ENCODE data around the gene SKA2.

DNA sequence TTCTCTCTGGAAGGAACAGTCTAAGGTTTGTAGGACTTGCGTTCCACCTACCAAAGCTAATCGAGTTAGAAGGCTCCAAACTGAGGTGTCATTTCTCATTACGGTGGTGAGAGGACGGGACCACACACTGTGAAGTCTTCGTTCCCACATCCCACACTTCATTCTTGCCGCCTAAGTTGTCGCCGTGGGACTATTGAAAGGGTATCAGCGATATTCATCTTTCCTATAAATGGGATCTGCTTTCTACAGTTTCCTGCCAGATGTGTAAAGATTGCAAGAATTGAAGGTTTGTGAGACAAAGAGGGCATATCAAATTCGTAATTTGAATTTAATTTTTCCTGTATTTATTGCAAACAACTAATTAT, 47.7 kb downstream of the SKA2 start:
- TF ChIP-seq, protein P1, sequence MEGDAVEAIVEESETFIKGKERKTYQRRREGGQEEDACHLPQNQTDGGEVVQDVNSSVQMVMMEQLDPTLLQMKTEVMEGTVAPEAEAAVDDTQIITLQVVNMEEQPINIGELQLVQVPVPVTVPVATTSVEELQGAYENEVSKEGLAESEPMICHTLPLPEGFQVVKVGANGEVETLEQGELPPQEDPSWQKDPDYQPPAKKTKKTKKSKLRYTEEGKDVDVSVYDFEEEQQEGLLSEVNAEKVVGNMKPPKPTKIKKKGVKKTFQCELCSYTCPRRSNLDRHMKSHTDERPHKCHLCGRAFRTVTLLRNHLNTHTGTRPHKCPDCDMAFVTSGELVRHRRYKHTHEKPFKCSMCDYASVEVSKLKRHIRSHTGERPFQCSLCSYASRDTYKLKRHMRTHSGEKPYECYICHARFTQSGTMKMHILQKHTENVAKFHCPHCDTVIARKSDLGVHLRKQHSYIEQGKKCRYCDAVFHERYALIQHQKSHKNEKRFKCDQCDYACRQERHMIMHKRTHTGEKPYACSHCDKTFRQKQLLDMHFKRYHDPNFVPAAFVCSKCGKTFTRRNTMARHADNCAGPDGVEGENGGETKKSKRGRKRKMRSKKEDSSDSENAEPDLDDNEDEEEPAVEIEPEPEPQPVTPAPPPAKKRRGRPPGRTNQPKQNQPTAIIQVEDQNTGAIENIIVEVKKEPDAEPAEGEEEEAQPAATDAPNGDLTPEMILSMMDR (IDR thresholded peaks at IDR 0.05; ENCODE audit: extremely low read depth in 1 of 2, insufficient read depth in 1 of 2, low read depth in 1 of 2, low read length in 2 of 2) = no peak
- TF ChIP-seq POLR2A (IDR thresholded peaks at IDR 0.05; ENCODE audit: low read depth, low read length) = no peak
- no peak for TF ChIP-seq EZH2 (IDR thresholded peaks at IDR 0.05; ENCODE audit: borderline replicate concordance, low read depth, low read length, severe bottlenecking)
- TF ChIP-seq POLR2AphosphoS5 (IDR thresholded peaks at IDR 0.05; ENCODE audit: insufficient read depth, low read depth, low read length) = no peak
- TF ChIP-seq MYC (IDR thresholded peaks at IDR 0.05; ENCODE audit: low read depth, low read length) = no peak
- TF ChIP-seq, protein P2, sequence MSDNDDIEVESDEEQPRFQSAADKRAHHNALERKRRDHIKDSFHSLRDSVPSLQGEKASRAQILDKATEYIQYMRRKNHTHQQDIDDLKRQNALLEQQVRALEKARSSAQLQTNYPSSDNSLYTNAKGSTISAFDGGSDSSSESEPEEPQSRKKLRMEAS (IDR thresholded peaks at IDR 0.05; ENCODE audit: insufficient read depth, insufficient read length) = no peak
- TF ChIP-seq FOS (IDR thresholded peaks at IDR 0.05; ENCODE audit: borderline replicate concordance, insufficient read depth, low read length) = no peak
- no peak for TF ChIP-seq JUN (IDR thresholded peaks at IDR 0.05; ENCODE audit: borderline replicate concordance, insufficient read depth, insufficient read length, low read depth)
